GM19328 (cell line): ENCODE measurements around the gene COPG1.
"Not testable (repeated sequence)": the region's sequence is repeated elsewhere in the genome, so short reads cannot be mapped to it uniquely, and the experiment has no call there.

Experiments used
- ATAC-seq: cut with Tn5 transposase; IDR thresholded peaks from one replicate; pipeline ENCODE4 v1.9.1; 2021; ENCODE audit warnings: mild to moderate bottlenecking, moderate library complexity; ENCODE audit not compliant: unreplicated experiment

Gene COPG1

GRCh38 chr3:129239991-129240390, 9.4 kb upstream of the COPG1 start:
- ATAC-seq, result no peak

GRCh38 chr3:129240436-129240835, 9.0 kb upstream of the COPG1 start:
- ATAC-seq, result no peak

- no peak for ATAC-seq
These were observed 4.3 kb upstream of the COPG1 start for GRCh38 chr3:129245141-129245540.

- not testable (repeated sequence) for ATAC-seq
These were observed 3.6 kb upstream of the COPG1 start for GRCh38 chr3:129245641-129246306.

- ATAC-seq, result no peak
These were observed 2.8 kb upstream of the COPG1 start for GRCh38 chr3:129246636-129247035.

- no peak for ATAC-seq
These were observed 973 bp upstream of the COPG1 start for GRCh38 chr3:129248286-129248979.

GRCh38 chr3:129252748-129253147, 3.3 kb downstream of the COPG1 start:
- ATAC-seq, result no peak

- no peak for ATAC-seq
These were observed 5.3 kb downstream of the COPG1 start for GRCh38 chr3:129254536-129255230.

- no peak for ATAC-seq
These were observed 6.9 kb downstream of the COPG1 start for GRCh38 chr3:129256270-129256669.

- no peak for ATAC-seq
These were observed 8.2 kb downstream of the COPG1 start for GRCh38 chr3:129257609-129258008.

- ATAC-seq, result no peak
These were observed 10.4 kb downstream of the COPG1 start for GRCh38 chr3:129259612-129260477.

- ATAC-seq, result no peak
These were observed 11.2 kb downstream of the COPG1 start for GRCh38 chr3:129260606-129261005.

GRCh38 chr3:129261894-129262293, 12.5 kb downstream of the COPG1 start:
- ATAC-seq, result no peak

- no peak for ATAC-seq
These were observed 13.9 kb downstream of the COPG1 start for GRCh38 chr3:129263161-129263910.

GRCh38 chr3:129264994-129265393, 15.6 kb downstream of the COPG1 start:
- not testable (repeated sequence) for ATAC-seq

- ATAC-seq, result no peak
These were observed 17.2 kb downstream of the COPG1 start for GRCh38 chr3:129266651-129267050.

- no peak for ATAC-seq
These were observed 19.0 kb downstream of the COPG1 start for GRCh38 chr3:129268396-129268795.

GRCh38 chr3:129271674-129272073, 22.3 kb downstream of the COPG1 start:
- ATAC-seq, result no peak

GRCh38 chr3:129276385-129276784, 27.0 kb downstream of the COPG1 start:
- peak; percentile 69 for ATAC-seq

GRCh38 chr3:129277829-129278271, 28.4 kb downstream of the COPG1 start:
- no peak for ATAC-seq
